RWPE2 (cell line): Measurements from ENCODE around the gene PCSK5.

Experiments used
- ATAC-seq: fragments of 200-7000 bp; cut with Tn5 transposase; 3 replicates; pipeline ENCODE4 v1.9.1; 2021; ENCODE audit warnings: low read depth
- DNase-seq: peaks from one replicate; pipeline ENCODE4 v3.0.0-alpha.2; 2020; ENCODE audit warnings: low spot score
- H3K27ac ChIP-seq: fragments of 450-650 bp; 2 replicates; pipeline ENCODE4 v1.5.1; 2017; ENCODE audit warnings: mild to moderate bottlenecking; ENCODE audit not compliant: poor library complexity, severe bottlenecking
- H3K27me3 ChIP-seq: fragments of 250-450 bp; sonication (Bioruptor Pico); 2 replicates; pipeline ENCODE4 v1.5.1; 2021; ENCODE audit warnings: mild to moderate bottlenecking, moderate library complexity; ENCODE audit not compliant: insufficient read depth, poor library complexity, severe bottlenecking
- H3K36me3 ChIP-seq: fragments of 250-450 bp; sonication (Bioruptor Pico); 2 replicates; pipeline ENCODE4 v1.5.1; 2020; ENCODE audit warnings: low read depth, mild to moderate bottlenecking, moderate library complexity
- H3K4me1 ChIP-seq: fragments of 250-450 bp; sonication (Bioruptor Pico); 2 replicates; pipeline ENCODE4 v1.5.1; 2021; ENCODE audit warnings: mild to moderate bottlenecking, moderate library complexity; ENCODE audit not compliant: insufficient read depth, poor library complexity, severe bottlenecking
- H3K4me3 ChIP-seq: fragments of 250-450 bp; sonication (Bioruptor Pico); 2 replicates; pipeline ENCODE4 v1.5.1; 2021; ENCODE audit warnings: mild to moderate bottlenecking, moderate library complexity; ENCODE audit not compliant: severe bottlenecking
- H3K9me3 ChIP-seq: fragments of 250-450 bp; sonication (Bioruptor Pico); 2 replicates; pipeline ENCODE4 v1.5.1; 2021; ENCODE audit warnings: mild to moderate bottlenecking, moderate library complexity; ENCODE audit not compliant: severe bottlenecking
- TF ChIP-seq, protein P1 (sequence below): fragments of 450-650 bp; IDR thresholded peaks from one replicate; pipeline ENCODE4 v1.5.1; 2017; ENCODE audit warnings: mild to moderate bottlenecking, moderate library complexity; ENCODE audit not compliant: poor library complexity, severe bottlenecking

Gene PCSK5

DNA sequence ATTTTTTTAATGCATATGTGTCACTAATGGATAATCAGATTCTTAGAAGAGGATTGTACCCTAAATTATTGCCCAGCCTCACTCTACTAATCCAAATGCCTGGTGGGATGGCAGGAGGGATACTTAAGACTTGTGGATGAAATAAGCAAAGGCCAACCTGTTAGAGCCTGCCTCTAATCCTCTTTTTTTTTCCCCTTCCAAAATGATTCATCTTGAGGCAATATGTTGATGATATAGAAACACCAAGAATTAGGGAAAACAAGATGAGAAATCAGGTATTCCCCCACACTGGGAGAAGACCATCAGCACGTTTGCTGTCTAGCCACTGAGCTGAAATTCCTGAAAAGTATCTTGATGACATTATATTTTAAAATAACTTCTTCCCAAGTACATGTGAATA, 451.7 kb downstream of the PCSK5 start:
- no peaks in the 10 kb centered on the region for H3K27me3 ChIP-seq
- no peaks in the 10 kb centered on the region for H3K9me3 ChIP-seq
- TF ChIP-seq, protein P1, sequence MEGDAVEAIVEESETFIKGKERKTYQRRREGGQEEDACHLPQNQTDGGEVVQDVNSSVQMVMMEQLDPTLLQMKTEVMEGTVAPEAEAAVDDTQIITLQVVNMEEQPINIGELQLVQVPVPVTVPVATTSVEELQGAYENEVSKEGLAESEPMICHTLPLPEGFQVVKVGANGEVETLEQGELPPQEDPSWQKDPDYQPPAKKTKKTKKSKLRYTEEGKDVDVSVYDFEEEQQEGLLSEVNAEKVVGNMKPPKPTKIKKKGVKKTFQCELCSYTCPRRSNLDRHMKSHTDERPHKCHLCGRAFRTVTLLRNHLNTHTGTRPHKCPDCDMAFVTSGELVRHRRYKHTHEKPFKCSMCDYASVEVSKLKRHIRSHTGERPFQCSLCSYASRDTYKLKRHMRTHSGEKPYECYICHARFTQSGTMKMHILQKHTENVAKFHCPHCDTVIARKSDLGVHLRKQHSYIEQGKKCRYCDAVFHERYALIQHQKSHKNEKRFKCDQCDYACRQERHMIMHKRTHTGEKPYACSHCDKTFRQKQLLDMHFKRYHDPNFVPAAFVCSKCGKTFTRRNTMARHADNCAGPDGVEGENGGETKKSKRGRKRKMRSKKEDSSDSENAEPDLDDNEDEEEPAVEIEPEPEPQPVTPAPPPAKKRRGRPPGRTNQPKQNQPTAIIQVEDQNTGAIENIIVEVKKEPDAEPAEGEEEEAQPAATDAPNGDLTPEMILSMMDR, result no peak
- no peaks in the 10 kb centered on the region for H3K36me3 ChIP-seq
- no peak overlapping the region for H3K27ac ChIP-seq
- ATAC-seq (no peak), DNase-seq (no peak)
- H3K4me1 ChIP-seq, result no peaks in the 10 kb centered on the region
- no peak overlapping the region for H3K4me3 ChIP-seq

DNA sequence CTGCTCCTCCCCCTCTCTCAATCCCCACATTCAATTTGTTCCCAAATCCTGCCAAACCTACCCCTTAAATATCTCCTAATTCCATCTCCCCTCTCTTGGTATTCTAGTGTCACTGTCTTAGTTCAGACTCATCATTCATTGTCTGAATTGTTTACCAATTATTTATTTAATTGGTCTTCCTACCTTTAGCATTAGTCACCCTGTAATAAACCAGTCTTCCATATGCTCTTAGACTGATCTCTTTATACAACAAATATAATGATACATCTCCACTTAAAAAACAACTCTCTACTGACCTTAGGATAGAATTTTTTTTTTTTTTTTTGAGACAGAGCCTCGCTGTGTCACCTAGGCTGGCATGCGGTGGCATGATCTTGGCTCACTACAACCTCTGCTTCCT, 452.4 kb downstream of the PCSK5 start:
- peak; percentile 31; the same call in 1 of the 3 replicates for ATAC-seq
- Histone ChIP-seq H3K27me3 (no peaks in the 10 kb centered on the region), H3K4me1 (no peaks in the 10 kb centered on the region), H3K36me3 (no peaks in the 10 kb centered on the region), H3K4me3 (no peak overlapping the region), H3K27ac (no peak overlapping the region), H3K9me3 (no peaks in the 10 kb centered on the region)
- no peak for DNase-seq
- TF ChIP-seq, protein P1, result no peak

GRCh38 chr9:76349865-76350264, 459.4 kb downstream of the PCSK5 start:
- Histone ChIP-seq H3K4me1 (no peaks in the 10 kb centered on the region), H3K27me3 (no peaks in the 10 kb centered on the region), H3K36me3 (no peaks in the 10 kb centered on the region), H3K9me3 (no peaks in the 10 kb centered on the region), H3K27ac (no peak overlapping the region), H3K4me3 (no peak overlapping the region)
- no peak for ATAC-seq
- DNase-seq, result no peak
- TF ChIP-seq, protein P1, result no peak

GRCh38 chr9:76351006-76351405, 460.5 kb downstream of the PCSK5 start:
- H3K9me3 ChIP-seq, result no peaks in the 10 kb centered on the region
- ATAC-seq (no peak), DNase-seq (no peak)
- no peaks in the 10 kb centered on the region for H3K36me3 ChIP-seq
- no peaks in the 10 kb centered on the region for H3K27me3 ChIP-seq
- TF ChIP-seq, protein P1, result no peak
- no peak overlapping the region for H3K4me3 ChIP-seq
- H3K27ac ChIP-seq, result no peak overlapping the region
- H3K4me1 ChIP-seq, result no peaks in the 10 kb centered on the region

DNA sequence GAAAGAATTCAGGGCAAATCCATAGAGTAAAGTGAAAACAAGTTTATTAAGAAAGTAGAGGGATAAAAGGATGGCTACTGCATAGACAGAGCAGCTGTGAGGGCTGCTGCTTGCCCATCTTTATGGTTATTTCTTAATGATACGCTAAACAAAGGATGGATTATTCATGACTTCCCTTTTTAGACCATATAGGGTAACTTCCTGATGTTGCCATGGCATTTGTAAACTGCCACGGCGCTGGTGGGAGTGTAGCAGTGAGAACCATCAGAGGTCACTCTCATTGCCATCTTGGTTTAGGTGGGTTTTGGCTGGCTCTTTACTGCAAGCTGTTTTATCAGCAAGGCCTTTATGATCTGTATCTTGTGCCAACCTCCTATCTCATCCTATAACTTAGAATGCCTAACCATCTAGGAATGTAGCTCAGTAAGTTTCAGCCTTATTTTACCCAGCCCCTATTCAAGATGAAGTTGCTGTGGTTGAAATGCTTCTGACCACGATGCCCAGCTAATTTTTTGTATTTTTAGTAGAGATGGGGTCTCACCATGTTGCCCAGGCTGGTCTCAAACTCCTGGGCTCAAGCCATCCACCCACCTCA, 461.6 kb downstream of the PCSK5 start:
- Histone ChIP-seq H3K27me3 (no peaks in the 10 kb centered on the region), H3K4me1 (no peaks in the 10 kb centered on the region), H3K27ac (no peak overlapping the region), H3K4me3 (no peak overlapping the region), H3K36me3 (no peaks in the 10 kb centered on the region), H3K9me3 (no peaks in the 10 kb centered on the region)
- no peak for DNase-seq
- TF ChIP-seq, protein P1, result no peak
- no peak for ATAC-seq
